Type B pancreatic cell (in vitro differentiated cells): ENCODE measurements around the gene CDK6. TPM values are rescaled to one million over a fixed set of nuclear protein-coding genes. Genes with fewer than 3 reads are reported as not detected.

ENCODE experiments used
- DNase-seq: peaks from one replicate; pipeline ENCODE4 v3.0.0; 2021; ENCODE audit warnings: mixed read lengths; ENCODE audit not compliant: unreplicated experiment; ENCODE audit errors: extremely low spot score
- H3K27ac Mint-ChIP-seq: 2 replicates; pipeline ENCODE4 v1.8.0; 2021; ENCODE audit warnings: mild to moderate bottlenecking, mixed read lengths
- H3K27me3 Mint-ChIP-seq: 2 replicates; pipeline ENCODE4 v1.8.0; 2021; ENCODE audit warnings: mixed read lengths
- H3K36me3 Mint-ChIP-seq: 2 replicates; pipeline ENCODE4 v1.8.0; 2021; ENCODE audit warnings: mixed read lengths
- H3K4me1 Mint-ChIP-seq: one replicate; pipeline ENCODE4 v1.8.0; 2021; ENCODE audit warnings: mixed read lengths; ENCODE audit not compliant: unreplicated experiment
- H3K4me3 Mint-ChIP-seq: 2 replicates; pipeline ENCODE4 v1.8.0; 2021; ENCODE audit warnings: mild to moderate bottlenecking, mixed read lengths
- H3K9me3 Mint-ChIP-seq: 2 replicates; pipeline ENCODE4 v1.8.0; 2021; ENCODE audit warnings: mixed read lengths
- total RNA-seq: library from RNA; stranded (reverse); gene quantifications from 2 replicates; pipeline ENCODE4 v1.2.1, GENCODE V29; 2021; ENCODE audit warnings: low replicate concordance
- TF ChIP-seq, protein P1 (sequence below): fragments of 200-600 bp; sonication (generic); conservative IDR thresholded peaks from 2 replicates; pipeline ENCODE4 v1.5.0; 2021; ENCODE audit warnings: antibody characterized with exemption, mild to moderate bottlenecking

CDK6 gene
- total RNA-seq, 1 donor from 2014 or later: 68.5 TPM

DNA sequence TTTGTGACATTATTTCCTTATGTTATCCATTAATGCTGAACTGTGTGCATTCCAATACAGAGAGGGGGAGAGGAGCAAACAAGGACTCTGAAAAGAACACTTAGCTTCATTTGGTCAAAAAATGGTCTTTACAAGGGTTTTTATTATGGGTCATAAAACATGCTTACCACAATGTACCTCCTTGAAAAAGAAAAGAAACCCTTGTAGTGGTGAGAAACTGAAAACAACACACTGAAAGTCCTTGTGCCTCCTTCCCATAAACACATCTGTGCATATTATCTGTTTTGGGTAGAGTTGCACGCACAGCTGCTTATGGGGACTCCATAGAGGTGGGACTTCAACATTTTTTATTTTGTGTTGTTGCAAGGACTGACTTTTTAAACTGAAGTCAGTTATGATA lies 98.7 kb downstream of the CDK6 start:
- Mint-ChIP-seq H3K36me3 (peaks cover 21% of the 10 kb centered on the region), H3K4me1 (peaks cover 13% of the 10 kb centered on the region), H3K4me3 (no peak overlapping the region), H3K27me3 (no peaks in the 10 kb centered on the region), H3K9me3 (no peaks in the 10 kb centered on the region), H3K27ac (no peak overlapping the region)
- TF ChIP-seq, protein P1, sequence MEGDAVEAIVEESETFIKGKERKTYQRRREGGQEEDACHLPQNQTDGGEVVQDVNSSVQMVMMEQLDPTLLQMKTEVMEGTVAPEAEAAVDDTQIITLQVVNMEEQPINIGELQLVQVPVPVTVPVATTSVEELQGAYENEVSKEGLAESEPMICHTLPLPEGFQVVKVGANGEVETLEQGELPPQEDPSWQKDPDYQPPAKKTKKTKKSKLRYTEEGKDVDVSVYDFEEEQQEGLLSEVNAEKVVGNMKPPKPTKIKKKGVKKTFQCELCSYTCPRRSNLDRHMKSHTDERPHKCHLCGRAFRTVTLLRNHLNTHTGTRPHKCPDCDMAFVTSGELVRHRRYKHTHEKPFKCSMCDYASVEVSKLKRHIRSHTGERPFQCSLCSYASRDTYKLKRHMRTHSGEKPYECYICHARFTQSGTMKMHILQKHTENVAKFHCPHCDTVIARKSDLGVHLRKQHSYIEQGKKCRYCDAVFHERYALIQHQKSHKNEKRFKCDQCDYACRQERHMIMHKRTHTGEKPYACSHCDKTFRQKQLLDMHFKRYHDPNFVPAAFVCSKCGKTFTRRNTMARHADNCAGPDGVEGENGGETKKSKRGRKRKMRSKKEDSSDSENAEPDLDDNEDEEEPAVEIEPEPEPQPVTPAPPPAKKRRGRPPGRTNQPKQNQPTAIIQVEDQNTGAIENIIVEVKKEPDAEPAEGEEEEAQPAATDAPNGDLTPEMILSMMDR: no peak
- no peak for DNase-seq

DNA sequence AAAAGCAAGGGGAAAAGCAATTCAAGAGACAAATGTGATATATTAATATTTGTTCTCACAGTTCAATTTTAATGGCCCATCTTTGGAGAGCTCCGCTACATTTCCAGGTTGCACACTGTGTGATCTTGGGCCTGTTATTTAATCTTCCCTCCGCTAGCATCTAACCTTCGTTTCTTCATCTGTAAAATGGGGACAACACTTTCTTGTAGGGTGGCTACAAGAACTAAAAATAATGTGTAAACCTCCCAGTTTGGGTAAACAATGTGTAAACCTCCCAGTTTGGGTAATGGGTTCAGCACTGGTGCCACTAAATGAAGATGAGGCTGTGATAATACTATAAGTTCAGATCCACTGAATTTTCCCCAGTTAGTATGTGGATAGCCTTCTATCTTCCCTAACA lies 99.5 kb downstream of the CDK6 start:
- Mint-ChIP-seq H3K36me3 (peaks cover 21% of the 10 kb centered on the region), H3K4me3 (no peak overlapping the region), H3K9me3 (no peaks in the 10 kb centered on the region), H3K27me3 (no peaks in the 10 kb centered on the region), H3K27ac (no peak overlapping the region), H3K4me1 (peaks cover 13% of the 10 kb centered on the region)
- TF ChIP-seq, protein P1: no peak
- no peak for DNase-seq

DNA sequence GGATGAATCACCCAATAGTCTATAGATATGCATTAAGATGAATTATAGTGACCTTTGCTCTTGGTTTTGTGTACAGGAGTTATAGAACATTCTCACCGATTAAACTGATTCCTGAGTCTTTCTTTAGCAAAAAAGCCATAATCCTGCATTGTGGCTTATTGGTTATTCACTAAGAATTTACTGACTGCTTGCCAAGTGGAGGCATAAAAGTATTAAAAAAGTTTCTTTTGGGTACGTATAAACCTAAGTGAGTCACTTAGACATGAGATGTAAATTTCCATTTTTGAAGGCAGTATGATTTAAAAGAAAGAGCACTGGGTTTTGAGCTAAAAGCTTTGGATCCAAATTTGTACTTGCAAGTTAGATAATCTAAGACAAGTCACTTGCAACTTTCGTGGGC lies 100.7 kb downstream of the CDK6 start:
- no peaks in the 10 kb centered on the region for H3K9me3 Mint-ChIP-seq
- peaks cover 9% of the 10 kb centered on the region for H3K4me1 Mint-ChIP-seq
- TF ChIP-seq, protein P1: no peak
- peaks cover 18% of the 10 kb centered on the region for H3K36me3 Mint-ChIP-seq
- DNase-seq: no peak
- no peaks in the 10 kb centered on the region for H3K27me3 Mint-ChIP-seq
- H3K27ac Mint-ChIP-seq: no peak overlapping the region
- H3K4me3 Mint-ChIP-seq: no peak overlapping the region

DNA sequence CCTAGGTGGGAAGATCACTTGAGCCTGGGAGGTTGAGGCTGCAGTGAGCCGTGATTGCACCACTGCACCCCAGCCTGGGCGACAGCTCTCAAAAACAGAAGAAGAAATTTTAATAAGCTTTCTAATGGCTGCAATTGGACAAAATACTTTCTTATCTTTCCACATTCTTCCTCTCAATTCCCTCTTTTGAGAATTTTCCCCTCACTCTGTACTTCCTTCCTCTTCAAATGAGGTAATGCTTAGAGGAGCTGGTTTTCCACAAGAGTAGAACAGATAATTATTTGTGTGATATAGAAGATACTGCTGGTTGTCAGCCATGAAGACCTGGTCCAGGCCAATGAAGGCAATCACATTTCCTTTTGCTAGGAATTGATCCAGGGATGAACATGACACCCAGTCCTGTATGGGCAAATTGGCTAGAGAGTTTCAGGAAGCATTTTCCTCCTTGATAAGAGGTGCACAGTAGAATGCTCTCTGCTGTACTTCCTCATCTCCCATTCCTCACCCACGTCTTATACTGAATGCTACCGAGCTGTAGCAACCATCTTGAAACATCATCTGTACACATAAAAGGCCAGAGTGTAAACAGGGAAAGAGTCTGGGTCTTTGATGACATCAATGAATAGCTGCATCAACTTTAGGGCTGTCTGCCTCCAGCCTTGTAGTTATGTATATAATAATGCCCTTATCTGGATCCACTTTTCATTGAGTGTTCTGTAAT lies 103.9 kb downstream of the CDK6 start:
- peaks cover 7% of the 10 kb centered on the region for H3K4me1 Mint-ChIP-seq
- H3K9me3 Mint-ChIP-seq: no peaks in the 10 kb centered on the region
- H3K4me3 Mint-ChIP-seq: no peak overlapping the region
- no peak for DNase-seq
- TF ChIP-seq, protein P1: no peak
- no peaks in the 10 kb centered on the region for H3K27me3 Mint-ChIP-seq
- H3K27ac Mint-ChIP-seq: no peak overlapping the region
- peaks cover 17% of the 10 kb centered on the region for H3K36me3 Mint-ChIP-seq

DNA sequence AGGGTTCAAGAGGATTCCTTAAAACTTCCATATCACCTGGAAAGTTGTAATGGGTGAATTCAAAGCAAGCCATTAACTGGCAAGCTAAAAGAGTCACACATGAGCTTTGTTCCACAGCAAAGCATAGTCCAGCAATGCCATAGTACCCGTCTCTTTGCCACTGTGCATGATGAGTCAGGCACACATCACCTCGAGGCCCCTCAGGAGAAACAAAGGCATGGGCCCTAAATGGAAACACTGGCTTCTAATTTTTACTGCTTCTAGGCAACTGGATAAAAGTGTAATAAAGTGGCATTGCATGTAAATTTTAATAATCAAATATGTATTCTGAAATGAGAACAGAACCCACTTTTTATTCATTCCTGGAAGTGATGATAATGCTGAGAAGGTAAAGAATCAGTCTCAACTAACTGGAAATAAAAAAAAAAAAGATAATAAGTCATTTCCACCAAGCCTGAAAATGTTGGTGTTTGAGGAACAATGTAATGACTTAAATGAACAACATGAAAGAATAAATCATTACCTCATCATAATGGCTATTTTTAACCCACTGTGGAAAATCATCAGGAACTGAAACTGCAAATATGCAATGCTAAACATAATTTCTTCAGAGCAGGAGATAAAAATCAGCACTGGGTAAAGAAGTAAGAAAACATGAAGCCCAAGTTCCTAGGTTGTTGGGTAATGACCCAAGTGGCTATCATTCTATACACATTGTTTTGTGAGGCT lies 104.9 kb downstream of the CDK6 start:
- H3K9me3 Mint-ChIP-seq: no peaks in the 10 kb centered on the region

More for the DNA sequence above, 104.9 kb downstream of the CDK6 start:
- Mint-ChIP-seq H3K4me3 (no peak overlapping the region), H3K27me3 (no peaks in the 10 kb centered on the region), H3K27ac (no peak overlapping the region), H3K4me1 (peaks cover 10% of the 10 kb centered on the region), H3K36me3 (peaks cover 13% of the 10 kb centered on the region)
- DNase-seq: no peak
- TF ChIP-seq, protein P1: no peak
